ENCODE data around the gene GCFC2. TPM values are rescaled to one million over a fixed set of nuclear protein-coding genes. Genes with fewer than 3 reads are reported as not detected.
A peak's percentile ranks its signal among the peaks of the same experiment; 100 is the strongest.

Gene GCFC2
- 10 to 100 TPM; 14.2 to 33.6 (median 22.8) TPM for total RNA-seq

- H3K36me3 ChIP-seq: peaks cover 0 to 6% of the 10 kb centered on the region in 2 donors
- 0% methylated on average over 1 to 2 of the region's 66 CpGs for WGBS, 2 donors (ENCODE audit: low coverage in 1 of 2)
- ATAC-seq: peak; percentile 96
- H3K9me3 ChIP-seq: no peaks in the 10 kb centered on the region
- H3K27ac ChIP-seq: peak within 1 kb of the TSS; percentile 81 to 91 (median 88)
- peak within 1 kb of the TSS; percentile 59 to 95 for H3K4me3 ChIP-seq
- TF ChIP-seq EP300 (IDR thresholded peaks at IDR 0.05): no peak
- TF ChIP-seq POLR2AphosphoS5 (IDR thresholded peaks at IDR 0.05): peak; percentile 40
- peak; percentile 27 to 60 for TF ChIP-seq POLR2A (IDR thresholded peaks at IDR 0.05)
- peak in 3 of 4 experiments; percentile 37 to 69 (median 39) for TF ChIP-seq CTCF (IDR thresholded peaks at IDR 0.05)
- no peaks in the 10 kb centered on the region for H3K27me3 ChIP-seq
- H3K4me1 ChIP-seq: peaks cover 0 to 16% (median 9%) of the 10 kb centered on the region in 3 donors
Measured at GRCh38 chr2:75710577-75711253, at the start of gene GCFC2. Gene GCFC2, minus strand, starts transcription at chr2:75710915. Its CDS starts 60 bp downstream, at chr2:75710855.

DNA sequence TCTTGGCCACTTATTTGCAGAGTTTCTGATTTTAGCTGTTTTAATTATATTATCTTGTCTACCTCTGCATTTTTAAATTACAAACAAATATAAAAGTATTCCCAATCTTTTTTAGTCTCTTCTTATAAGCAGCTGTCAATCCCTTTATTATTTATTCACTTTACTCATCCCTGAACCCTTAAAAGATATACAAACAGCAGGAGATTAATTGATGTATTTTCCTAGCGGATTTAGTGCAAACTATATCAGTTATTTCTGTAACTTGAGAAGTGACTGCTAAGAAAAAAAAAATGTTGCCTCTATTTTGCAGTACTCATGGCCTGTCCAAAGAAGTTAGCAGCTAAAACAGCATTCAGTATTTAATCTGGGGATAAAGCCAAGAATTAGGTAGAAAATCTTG is 42.1 kb upstream of the GCFC2 start:
- Histone ChIP-seq H3K4me3 (no peak overlapping the region), H3K4me1 (no peaks in the 10 kb centered on the region), H3K27ac (no peak overlapping the region), H3K9me3 (no peaks in the 10 kb centered on the region), H3K36me3 (no peaks in the 10 kb centered on the region), H3K27me3 (no peaks in the 10 kb centered on the region)
- ATAC-seq: no peak
- 27 to 50% methylated on average over 1 of the region's 1 CpG for WGBS, 2 donors (ENCODE audit: low coverage in 1 of 2)
- no peak for TF ChIP-seq POLR2AphosphoS5 (IDR thresholded peaks at IDR 0.05)

GRCh38 chr2:75751824-75752468 is 41.2 kb upstream of the GCFC2 start:
- 72 to 77% methylated on average over 4 to 5 of the region's 5 CpGs for WGBS, 2 donors (ENCODE audit: low coverage in 1 of 2)
- H3K27me3 ChIP-seq: no peaks in the 10 kb centered on the region

GRCh38 chr2:75751360-75751759 is 40.6 kb upstream of the GCFC2 start:
- H3K9me3 ChIP-seq: no peaks in the 10 kb centered on the region
- WGBS, 2 donors (ENCODE audit: low coverage in 1 of 2): 78 to 86% methylated on average over 4 of the region's 4 CpGs
- H3K27ac ChIP-seq: no peak overlapping the region
- TF ChIP-seq EP300 (IDR thresholded peaks at IDR 0.05): no peak
- TF ChIP-seq CTCF (IDR thresholded peaks at IDR 0.05): no peak
- no peak for TF ChIP-seq POLR2A (IDR thresholded peaks at IDR 0.05)
- no peak for TF ChIP-seq POLR2AphosphoS5 (IDR thresholded peaks at IDR 0.05)
- no peak overlapping the region for H3K4me3 ChIP-seq
- no peak for ATAC-seq
- H3K4me1 ChIP-seq: no peaks in the 10 kb centered on the region
- no peaks in the 10 kb centered on the region for H3K27me3 ChIP-seq
- H3K36me3 ChIP-seq: no peaks in the 10 kb centered on the region

More at GRCh38 chr2:75751824-75752468, 41.2 kb upstream of the GCFC2 start:
- H3K27ac ChIP-seq: no peak overlapping the region
- no peaks in the 10 kb centered on the region for H3K4me1 ChIP-seq
- ATAC-seq: no peak
- no peaks in the 10 kb centered on the region for H3K36me3 ChIP-seq
- no peak overlapping the region for H3K4me3 ChIP-seq
- no peaks in the 10 kb centered on the region for H3K9me3 ChIP-seq
- TF ChIP-seq EP300 (IDR thresholded peaks at IDR 0.05) (no peak), POLR2AphosphoS5 (IDR thresholded peaks at IDR 0.05) (no peak), POLR2A (IDR thresholded peaks at IDR 0.05) (no peak), CTCF (IDR thresholded peaks at IDR 0.05) (no peak)

GRCh38 chr2:75737961-75738360 is 27.2 kb upstream of the GCFC2 start:
- peaks cover 14% of the 10 kb centered on the region for H3K27me3 ChIP-seq
- no peaks in the 10 kb centered on the region for H3K36me3 ChIP-seq
- no peaks in the 10 kb centered on the region for H3K4me1 ChIP-seq
- peaks cover 0 to 9% (median 0%) of the 10 kb centered on the region in 3 donors for H3K9me3 ChIP-seq
- TF ChIP-seq POLR2AphosphoS5 (IDR thresholded peaks at IDR 0.05) (no peak), POLR2A (IDR thresholded peaks at IDR 0.05) (no peak), CTCF (IDR thresholded peaks at IDR 0.05) (no peak), EP300 (IDR thresholded peaks at IDR 0.05) (no peak)
- no peak overlapping the region for H3K4me3 ChIP-seq
- no peak overlapping the region for H3K27ac ChIP-seq
- no peak for ATAC-seq
- no CpG with 5 or more reads among the region's 1 CpG for WGBS, 2 donors (ENCODE audit: low coverage in 1 of 2)

All from gastroesophageal sphincter (tissue), 4 donors.